Hepatocyte (in vitro differentiated cells): ENCODE results near the gene ZGRF1. TPM values are rescaled to one million over a fixed set of nuclear protein-coding genes. Genes with fewer than 3 reads are reported as not detected.

Experiments
- DNase-seq: peaks from one replicate; pipeline ENCODE4 v3.0.0-alpha.2; 2016; ENCODE audit warnings: low spot score
- H2AFZ ChIP-seq: fragments of 200-600 bp; sonication (generic); 2 replicates; pipeline ENCODE4 v1.6.0; 2016; ENCODE audit warnings: antibody characterized with exemption, mild to moderate bottlenecking
- H3K27ac ChIP-seq: fragments of 200-600 bp; sonication (generic); 2 replicates; pipeline ENCODE4 v1.5.1; 2016; ENCODE audit warnings: mild to moderate bottlenecking
- H3K27me3 ChIP-seq: fragments of 200-600 bp; sonication (generic); 2 replicates; pipeline ENCODE4 v1.6.1; 2016
- H3K36me3 ChIP-seq: fragments of 200-600 bp; sonication (generic); replicated peaks from 2 replicates; pipeline ENCODE4 v1.5.1; 2016; ENCODE audit warnings: low read depth; ENCODE audit not compliant: insufficient read depth
- H3K4me1 ChIP-seq: fragments of 200-600 bp; sonication (generic); 2 replicates; pipeline ENCODE4 v1.5.1; 2016; ENCODE audit warnings: mild to moderate bottlenecking, moderate library complexity; ENCODE audit not compliant: insufficient read depth
- H3K4me2 ChIP-seq: fragments of 200-600 bp; sonication (generic); 2 replicates; pipeline ENCODE4 v1.6.0; 2016
- H3K4me3 ChIP-seq: fragments of 200-600 bp; sonication (generic); 2 replicates; pipeline ENCODE4 v1.5.1; 2016; ENCODE audit warnings: mild to moderate bottlenecking
- H3K79me2 ChIP-seq: fragments of 200-600 bp; sonication (generic); 2 replicates; pipeline ENCODE4 v1.6.0; 2017; ENCODE audit warnings: mild to moderate bottlenecking
- H3K9me2 ChIP-seq: fragments of 200-600 bp; sonication (generic); replicated peaks from 2 replicates; pipeline ENCODE4 v1.6.0; 2017; ENCODE audit warnings: mild to moderate bottlenecking; ENCODE audit not compliant: insufficient read depth
- H3K9me3 ChIP-seq: fragments of 200-600 bp; sonication (generic); 2 replicates; pipeline ENCODE4 v1.5.1; 2016; ENCODE audit warnings: low read depth, mild to moderate bottlenecking
- H4K20me1 ChIP-seq: fragments of 200-600 bp; sonication (generic); 2 replicates; pipeline ENCODE4 v1.6.0; 2016; ENCODE audit warnings: mild to moderate bottlenecking; ENCODE audit not compliant: insufficient read depth, poor library complexity, severe bottlenecking
- CTCF ChIP-seq: fragments of 200-600 bp; sonication (generic); IDR thresholded peaks from 2 replicates; pipeline ENCODE4 v1.5.1; 2016; ENCODE audit warnings: antibody characterized with exemption, mild to moderate bottlenecking; ENCODE audit not compliant: poor library complexity
- EZH2 ChIP-seq: fragments of 200-600 bp; sonication (generic); IDR thresholded peaks from 2 replicates; pipeline ENCODE4 v1.6.1; 2016; ENCODE audit warnings: antibody characterized with exemption, mild to moderate bottlenecking, borderline replicate concordance
- EZH2phosphoT487 ChIP-seq: fragments of 200-600 bp; sonication (generic); IDR thresholded peaks from one replicate; pipeline ENCODE4 v1.6.1; 2018; ENCODE audit warnings: antibody characterized with exemption, mild to moderate bottlenecking, low read depth, moderate library complexity; ENCODE audit not compliant: unreplicated experiment, severe bottlenecking
- WGBS: methylation state at CpG from one replicate; pipeline ENCODE4 v1.1.6; 2016; ENCODE audit warnings: low lambda C conversion rate; ENCODE audit errors: missing lambda C conversion rate; 5-methylcytosine and 5-hydroxymethylcytosine counted together
- polyA plus RNA-seq: library from polyadenylated mRNA; unstranded; fragments of >200 nt; fragmentation: Nextera tagmentation; extraction: Ambion mirVana; gene quantifications from 2 replicates; pipeline ENCODE4 v1.2.1, GENCODE V29; 2016
- total RNA-seq: library from RNA; depleted of rRNA; stranded (reverse); fragments of >200 nt; gene quantifications from 2 replicates; pipeline ENCODE4 v1.2.3, GENCODE V29; 2014

Gene ZGRF1
- total and polyA plus RNA-seq, 2 experiments from 2014 or later, result 1.2 to 9.9 TPM

- Histone ChIP-seq H2AFZ (no peak overlapping the region), H3K27ac (no peak overlapping the region), H3K36me3 (no peaks in the 10 kb centered on the region), H3K9me3 (no peaks in the 10 kb centered on the region), H3K9me2 (no peaks in the 10 kb centered on the region), H4K20me1 (no peaks in the 10 kb centered on the region), H3K27me3 (no peaks in the 10 kb centered on the region), H3K79me2 (no peaks in the 10 kb centered on the region), H3K4me2 (no peak overlapping the region), H3K4me3 (no peak overlapping the region), H3K4me1 (no peaks in the 10 kb centered on the region)
- WGBS, result 64% methylated on average over 1 of the region's 1 CpG
- TF ChIP-seq EZH2, result no peak
- no peak for TF ChIP-seq CTCF
- no peak for TF ChIP-seq EZH2phosphoT487
- no peak for DNase-seq
Observed at GRCh38 chr4:112591593-112591992, 45.1 kb downstream of the ZGRF1 start.

GRCh38 chr4:112589206-112589605 lies 47.5 kb downstream of the ZGRF1 start:
- TF ChIP-seq EZH2, result no peak
- TF ChIP-seq CTCF, result no peak
- TF ChIP-seq EZH2phosphoT487, result no peak
- Histone ChIP-seq H3K4me1 (no peaks in the 10 kb centered on the region), H2AFZ (no peak overlapping the region), H3K36me3 (no peaks in the 10 kb centered on the region), H3K4me3 (no peak overlapping the region), H3K9me3 (no peaks in the 10 kb centered on the region), H3K9me2 (no peaks in the 10 kb centered on the region), H3K4me2 (no peak overlapping the region), H3K27me3 (no peaks in the 10 kb centered on the region), H3K79me2 (no peaks in the 10 kb centered on the region), H3K27ac (no peak overlapping the region), H4K20me1 (no peaks in the 10 kb centered on the region)
- no peak for DNase-seq

GRCh38 chr4:112585977-112586736 lies 50.6 kb downstream of the ZGRF1 start:
- Histone ChIP-seq H3K4me1 (no peaks in the 10 kb centered on the region), H3K27ac (no peak overlapping the region), H3K9me2 (no peaks in the 10 kb centered on the region), H3K4me3 (no peak overlapping the region), H3K27me3 (no peaks in the 10 kb centered on the region), H3K4me2 (no peak overlapping the region), H3K79me2 (no peaks in the 10 kb centered on the region), H4K20me1 (no peaks in the 10 kb centered on the region), H3K9me3 (no peaks in the 10 kb centered on the region), H3K36me3 (no peaks in the 10 kb centered on the region), H2AFZ (no peak overlapping the region)
- 100% methylated on average over 2 of the region's 2 CpGs for WGBS
- DNase-seq, result no peak
- no peak for TF ChIP-seq EZH2phosphoT487
- no peak for TF ChIP-seq EZH2
- TF ChIP-seq CTCF, result no peak

GRCh38 chr4:112567536-112567935 lies 69.2 kb downstream of the ZGRF1 start:
- no peak overlapping the region for H3K4me3 ChIP-seq
- H3K9me3 ChIP-seq, result no peaks in the 10 kb centered on the region
- no peaks in the 10 kb centered on the region for H3K9me2 ChIP-seq
- H3K36me3 ChIP-seq, result no peaks in the 10 kb centered on the region
- no peak overlapping the region for H2AFZ ChIP-seq
- no peaks in the 10 kb centered on the region for H3K27me3 ChIP-seq
- no peak overlapping the region for H3K27ac ChIP-seq
- TF ChIP-seq EZH2phosphoT487, result no peak
- TF ChIP-seq EZH2, result no peak
- no peak for TF ChIP-seq CTCF
- H3K4me2 ChIP-seq, result no peak overlapping the region
- H3K79me2 ChIP-seq, result no peaks in the 10 kb centered on the region
- 100% methylated on average over 5 of the region's 5 CpGs for WGBS
- no peaks in the 10 kb centered on the region for H4K20me1 ChIP-seq
- no peak for DNase-seq
- H3K4me1 ChIP-seq, result no peaks in the 10 kb centered on the region
